Suprapubic skin (tissue), 4 donors: ENCODE data around the gene FRMD4A. TPM values are rescaled to one million over a fixed set of nuclear protein-coding genes. Genes with fewer than 3 reads are reported as not detected.

Experiments used
- DNase-seq, 2 donors: peaks; one replicate each; pipeline ENCODE4 v3.0.0-alpha.2; 2019; ENCODE audit warnings: low spot score in 2 of 2
- H3K27ac ChIP-seq: fragments of 200-600 bp; sonication (generic); one replicate; pipeline ENCODE4 v1.5.1; 2019
- H3K27me3 ChIP-seq: fragments of 200-600 bp; sonication (generic); one replicate; pipeline ENCODE4 v1.5.1; 2019
- H3K36me3 ChIP-seq: fragments of 200-600 bp; sonication (generic); one replicate; pipeline ENCODE4 v1.5.1; 2019
- H3K4me1 ChIP-seq: fragments of 200-600 bp; sonication (generic); one replicate; pipeline ENCODE4 v1.5.1; 2019
- H3K4me3 ChIP-seq: fragments of 200-600 bp; sonication (generic); one replicate; pipeline ENCODE4 v1.5.1; 2019; ENCODE audit warnings: mild to moderate bottlenecking
- H3K9me3 ChIP-seq: fragments of 200-600 bp; sonication (generic); one replicate; pipeline ENCODE4 v1.5.1; 2019
- CTCF ChIP-seq, 2 donors: fragments of 200-600 bp in 1 of 2; fragments of 450-650 bp in 1 of 2; sonication (generic) in 1 of 2; IDR thresholded peaks; one replicate each; pipeline ENCODE4 v1.5.1; 2016 to 2019; ENCODE audit warnings: antibody characterized with exemption in 2 of 2, mild to moderate bottlenecking in 1 of 2, moderate library complexity in 1 of 2
- EP300 ChIP-seq: sonication (generic); formaldehyde crosslinking; IDR thresholded peaks from one replicate; pipeline ENCODE4 v1.6.1; 2017; ENCODE audit warnings: antibody characterized with exemption
- POLR2A ChIP-seq, 2 donors: fragments of 450-650 bp; IDR thresholded peaks; one replicate each; pipeline ENCODE4 v1.6.1; 2017; ENCODE audit warnings: antibody characterized with exemption in 2 of 2, mild to moderate bottlenecking in 2 of 2, moderate library complexity in 2 of 2
- POLR2AphosphoS5 ChIP-seq, 3 donors: sonication (generic); formaldehyde crosslinking; IDR thresholded peaks; one replicate each; pipeline ENCODE4 v1.6.1; 2017; ENCODE audit warnings: antibody characterized with exemption in 3 of 3
- WGBS: methylation state at CpG from one replicate; pipeline ENCODE4 v1.1.5; 2018; 5-methylcytosine and 5-hydroxymethylcytosine counted together
- total RNA-seq, 4 donors: library from RNA; depleted of rRNA; stranded (reverse); fragments of >200 nt; gene quantifications; one replicate each; pipeline ENCODE4 v1.1.0, GENCODE V29; 2016

The FRMD4A gene
- total RNA-seq, 4 donors from 2014 or later, result 27.4 to 86.3 (median 58.0) TPM

- peaks cover 9% of the 10 kb centered on the region for H3K4me1 ChIP-seq
- no peaks in the 10 kb centered on the region for H3K36me3 ChIP-seq
- no peak for DNase-seq
- peaks cover 47% of the 10 kb centered on the region for H3K27me3 ChIP-seq
- TF ChIP-seq EP300 (no peak), POLR2A (IDR thresholded peaks at IDR 0.05) (no peak), CTCF (IDR thresholded peaks at IDR 0.05) (no peak), POLR2AphosphoS5 (IDR thresholded peaks at IDR 0.05) (no peak)
- H3K4me3 ChIP-seq, result peak overlapping the region; percentile 48
- 4% methylated on average over 6 of the region's 6 CpGs for WGBS
- no peak overlapping the region for H3K27ac ChIP-seq
- H3K9me3 ChIP-seq, result no peaks in the 10 kb centered on the region
Observed at GRCh38 chr10:14173391-14173705, 157.4 kb downstream of the FRMD4A start.

GRCh38 chr10:14172336-14172950 is 158.3 kb downstream of the FRMD4A start:
- no peak overlapping the region for H3K27ac ChIP-seq
- no peak for DNase-seq
- H3K9me3 ChIP-seq, result no peaks in the 10 kb centered on the region
- H3K36me3 ChIP-seq, result no peaks in the 10 kb centered on the region
- TF ChIP-seq CTCF (IDR thresholded peaks at IDR 0.05) (no peak), POLR2AphosphoS5 (IDR thresholded peaks at IDR 0.05) (no peak), EP300 (no peak)
- no peak overlapping the region for H3K4me3 ChIP-seq
- H3K4me1 ChIP-seq, result peaks cover 9% of the 10 kb centered on the region
- peaks cover 41% of the 10 kb centered on the region for H3K27me3 ChIP-seq
- WGBS, result 90% methylated on average over 11 of the region's 13 CpGs

- no peak for DNase-seq
- no peak for TF ChIP-seq EP300
- no peak for TF ChIP-seq POLR2A (IDR thresholded peaks at IDR 0.05)
- TF ChIP-seq POLR2AphosphoS5 (IDR thresholded peaks at IDR 0.05), result no peak
- TF ChIP-seq CTCF (IDR thresholded peaks at IDR 0.05), result no peak
- WGBS, result 100% methylated on average over 1 of the region's 1 CpG
- no peak overlapping the region for H3K27ac ChIP-seq
- H3K4me3 ChIP-seq, result no peak overlapping the region
- no peaks in the 10 kb centered on the region for H3K36me3 ChIP-seq
- H3K4me1 ChIP-seq, result peaks cover 9% of the 10 kb centered on the region
- no peaks in the 10 kb centered on the region for H3K9me3 ChIP-seq
- peaks cover 33% of the 10 kb centered on the region for H3K27me3 ChIP-seq
Observed at GRCh38 chr10:14171336-14171735, 159.4 kb downstream of the FRMD4A start.

- Histone ChIP-seq H3K9me3 (no peaks in the 10 kb centered on the region), H3K27me3 (peaks cover 22% of the 10 kb centered on the region), H3K4me3 (no peak overlapping the region), H3K36me3 (no peaks in the 10 kb centered on the region), H3K4me1 (no peaks in the 10 kb centered on the region), H3K27ac (no peak overlapping the region)
- no peak for DNase-seq
- no peak for TF ChIP-seq CTCF (IDR thresholded peaks at IDR 0.05)
- TF ChIP-seq EP300, result no peak
- no peak for TF ChIP-seq POLR2AphosphoS5 (IDR thresholded peaks at IDR 0.05)
- TF ChIP-seq POLR2A (IDR thresholded peaks at IDR 0.05), result no peak
- WGBS, result 62% methylated on average over 20 of the region's 20 CpGs
Observed at GRCh38 chr10:14163377-14164086, 167.2 kb downstream of the FRMD4A start.

GRCh38 chr10:14162629-14163344 is 167.9 kb downstream of the FRMD4A start:
- Histone ChIP-seq H3K27me3 (peaks cover 30% of the 10 kb centered on the region), H3K27ac (no peak overlapping the region), H3K9me3 (no peaks in the 10 kb centered on the region), H3K36me3 (no peaks in the 10 kb centered on the region), H3K4me3 (no peak overlapping the region), H3K4me1 (no peaks in the 10 kb centered on the region)
- WGBS, result 55% methylated on average over 5 of the region's 5 CpGs
- no peak for TF ChIP-seq CTCF (IDR thresholded peaks at IDR 0.05)
- TF ChIP-seq EP300, result no peak
- TF ChIP-seq POLR2AphosphoS5 (IDR thresholded peaks at IDR 0.05), result no peak
- no peak for TF ChIP-seq POLR2A (IDR thresholded peaks at IDR 0.05)
- no peak for DNase-seq
